Right atrium auricular region (tissue), 2 donors: ENCODE results near the gene CNP. TPM values are rescaled to one million over a fixed set of nuclear protein-coding genes. Genes with fewer than 3 reads are reported as not detected.
"Not testable (repeated sequence)": the region's sequence is repeated elsewhere in the genome, so short reads cannot be mapped to it uniquely, and the experiment has no call there.

Experiments used
- DNase-seq: peaks from one replicate; pipeline ENCODE4 v3.0.0-alpha.2; 2019; ENCODE audit warnings: low spot score
- H3K27ac ChIP-seq, 2 donors: fragments of 200-600 bp; sonication (generic); 1 replicate in 1 of 2; 2 replicates in 1 of 2; pipeline ENCODE4 v1.5.1; 2016 to 2019
- H3K27me3 ChIP-seq, 2 donors: fragments of 200-600 bp; sonication (generic); one replicate each; pipeline versions ENCODE4 v1.5.1 to v1.6.0; 2017 to 2019
- H3K36me3 ChIP-seq: fragments of 200-600 bp; sonication (generic); one replicate; pipeline ENCODE4 v1.5.1; 2016
- H3K4me1 ChIP-seq, 2 donors: fragments of 200-600 bp; sonication (generic); one replicate each; pipeline versions ENCODE4 v1.5.1 to v1.6.0; 2017 to 2019
- H3K4me3 ChIP-seq, 2 donors: fragments of 200-600 bp; sonication (generic); 1 replicate in 1 of 2; 2 replicates in 1 of 2; pipeline ENCODE4 v1.5.1; 2017 to 2019; ENCODE audit warnings: mild to moderate bottlenecking in 1 of 2, moderate library complexity in 1 of 2
- H3K9me3 ChIP-seq, 2 donors: fragments of 200-600 bp; sonication (generic); one replicate each; pipeline ENCODE4 v1.5.1; 2019
- CTCF ChIP-seq, 2 donors: fragments of 200-600 bp; sonication (generic); IDR thresholded peaks; one replicate each; pipeline ENCODE4 v1.5.1; 2019; ENCODE audit warnings: antibody characterized with exemption in 2 of 2
- total RNA-seq, 2 donors: library from RNA; depleted of rRNA; stranded (reverse); fragments of >200 nt; gene quantifications; one replicate each; pipeline ENCODE4 v1.1.0, GENCODE V29; 2016

The CNP gene
- total RNA-seq, 2 donors from 2014 or later = 23.1 to 29.5 TPM

GRCh38 chr17:42001729-42002128, 35.1 kb downstream of the CNP start:
- Histone ChIP-seq H3K27me3 (no peaks in the 10 kb centered on the region), H3K27ac (no peak overlapping the region), H3K36me3 (peaks cover 55% of the 10 kb centered on the region), H3K9me3 (no peaks in the 10 kb centered on the region), H3K4me1 (peaks cover 0 to 24% of the 10 kb centered on the region in 2 donors), H3K4me3 (no peak overlapping the region)
- DNase-seq = no peak
- no peak for TF ChIP-seq CTCF (IDR thresholded peaks at IDR 0.05)

- no peak for DNase-seq
- Histone ChIP-seq H3K9me3 (no peaks in the 10 kb centered on the region), H3K4me3 (no peak overlapping the region), H3K27ac (no peak overlapping the region), H3K36me3 (peaks cover 49% of the 10 kb centered on the region), H3K27me3 (no peaks in the 10 kb centered on the region), H3K4me1 (peaks cover 0 to 30% of the 10 kb centered on the region in 2 donors)
- no peak for TF ChIP-seq CTCF (IDR thresholded peaks at IDR 0.05)
Measured at GRCh38 chr17:42002175-42002791, 35.7 kb downstream of the CNP start.

DNA sequence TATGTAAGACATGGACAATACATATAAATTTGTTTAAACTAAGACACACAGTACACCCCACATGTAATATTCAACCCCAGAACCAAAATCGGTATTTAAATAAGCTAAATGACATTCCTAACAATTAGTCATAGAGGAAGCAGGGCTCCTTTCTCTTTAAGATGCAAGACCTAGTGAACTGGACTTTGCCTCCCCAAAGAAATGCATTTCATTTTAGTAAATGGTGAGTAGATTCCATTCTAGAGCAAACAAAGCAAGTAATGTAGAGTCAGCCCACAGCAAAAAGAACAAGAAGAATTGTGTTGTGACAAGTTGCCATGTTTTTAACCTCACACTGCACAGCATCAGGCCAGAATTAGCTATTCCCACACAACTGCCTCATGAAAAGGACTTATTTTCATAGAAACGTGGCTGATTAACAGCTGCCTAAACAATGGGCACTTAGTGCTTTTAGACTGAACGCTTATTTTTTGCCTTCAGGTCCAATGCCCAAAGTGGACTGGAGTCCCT, 36.3 kb downstream of the CNP start:
- no peak overlapping the region for H3K4me3 ChIP-seq
- no peak overlapping the region for H3K27ac ChIP-seq
- H3K9me3 ChIP-seq = no peaks in the 10 kb centered on the region
- TF ChIP-seq CTCF (IDR thresholded peaks at IDR 0.05) = no peak
- peaks cover 43% of the 10 kb centered on the region for H3K36me3 ChIP-seq
- peaks cover 0 to 35% of the 10 kb centered on the region in 2 donors for H3K4me1 ChIP-seq
- DNase-seq = no peak
- H3K27me3 ChIP-seq = no peaks in the 10 kb centered on the region

GRCh38 chr17:42005166-42005565, 38.6 kb downstream of the CNP start:
- Histone ChIP-seq H3K36me3 (peaks cover 20% of the 10 kb centered on the region), H3K27ac (no peak overlapping the region), H3K27me3 (no peaks in the 10 kb centered on the region), H3K4me3 (no peak overlapping the region), H3K4me1 (peaks cover 0 to 52% of the 10 kb centered on the region in 2 donors), H3K9me3 (no peaks in the 10 kb centered on the region)
- no peak for DNase-seq
- no peak for TF ChIP-seq CTCF (IDR thresholded peaks at IDR 0.05)

DNA sequence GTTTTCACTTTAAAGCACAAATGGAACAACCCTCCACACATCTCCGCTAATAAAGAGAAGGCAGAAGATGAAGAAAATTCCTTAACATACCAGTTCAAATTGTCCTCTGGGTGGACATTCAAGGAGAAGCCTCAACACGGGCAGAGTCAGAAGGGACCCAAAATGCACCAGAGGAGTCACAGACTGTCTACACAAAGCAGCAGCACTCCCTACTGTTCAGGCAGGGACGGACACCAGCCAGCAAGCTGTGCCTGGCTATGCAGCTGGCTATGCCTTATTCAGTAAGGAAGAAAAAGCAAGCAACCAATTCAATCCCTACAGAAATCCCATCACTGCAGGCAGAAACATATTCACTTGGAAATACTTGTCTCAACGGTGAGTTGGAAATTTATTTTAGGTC, 42.6 kb downstream of the CNP start:
- Histone ChIP-seq H3K4me3 (no peak overlapping the region), H3K9me3 (no peaks in the 10 kb centered on the region), H3K27me3 (no peaks in the 10 kb centered on the region), H3K36me3 (no peaks in the 10 kb centered on the region), H3K4me1 (peaks cover 0 to 79% of the 10 kb centered on the region in 2 donors), H3K27ac (no peak overlapping the region)
- DNase-seq = no peak
- no peak for TF ChIP-seq CTCF (IDR thresholded peaks at IDR 0.05)

DNA sequence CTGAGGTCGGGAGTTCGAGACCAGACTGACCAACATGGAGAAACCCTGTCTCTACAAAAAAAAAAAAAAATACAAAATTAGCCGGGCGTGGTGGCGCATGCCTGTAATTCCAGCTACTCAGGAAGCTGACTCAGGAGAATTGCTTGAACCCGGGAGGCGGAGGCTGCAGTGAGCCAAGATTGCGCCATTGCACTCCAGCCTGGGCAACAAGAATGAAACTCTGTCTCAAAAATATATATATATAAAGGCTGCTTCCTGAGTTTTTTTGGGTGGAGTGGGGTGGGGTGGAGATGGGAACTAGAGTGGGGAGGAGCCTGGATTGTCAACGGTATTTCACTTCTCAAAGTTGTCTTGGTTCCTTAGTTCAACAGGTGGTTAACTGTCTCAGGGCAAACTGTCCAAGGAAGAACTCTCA, 43.7 kb downstream of the CNP start:
- DNase-seq, H3K36me3 ChIP-seq, H3K4me3 ChIP-seq, H3K9me3 ChIP-seq, H3K27me3 ChIP-seq: not testable (repeated sequence)
- H3K4me1 ChIP-seq = peaks cover 0 to 77% of the 10 kb centered on the region in 2 donors
- peak overlapping the region in 1 of 2 donors; percentile 46 for H3K27ac ChIP-seq
